HepG2 (cell line): ENCODE data around the gene DBN1. TPM values are rescaled to one million over a fixed set of nuclear protein-coding genes. Genes with fewer than 3 reads are reported as not detected.

Experiments
- DNMT3B ChIP-seq: conservative IDR thresholded peaks from 2 replicates; pipeline ENCODE4 v1.6.1; 2016; ENCODE audit warnings: missing biosample characterization, control low read depth
- HMG20A ChIP-seq: IDR thresholded peaks from 2 replicates; pipeline ENCODE4 v1.6.1; 2016; ENCODE audit warnings: borderline replicate concordance
- MAZ ChIP-seq, 2 experiments: sonication (generic) in 1 of 2; formaldehyde crosslinking in 1 of 2; IDR thresholded peaks; 2 replicates each; pipeline versions ENCODE4 v1.5.0 to v1.6.1; 2012 to 2020; ENCODE audit warnings: low read depth in 2 of 2, mild to moderate bottlenecking in 2 of 2, borderline replicate concordance in 1 of 2, improper control_type of control experiment in 1 of 2, low read length in 1 of 2, missing genetic modification reagents in 1 of 2, moderate library complexity in 1 of 2
- NFE2 ChIP-seq: sonication (generic); formaldehyde crosslinking; IDR thresholded peaks from 2 replicates; pipeline ENCODE4 v1.4.0; 2020; ENCODE audit warnings: missing genetic modification reagents
- SIN3A ChIP-seq: IDR thresholded peaks from 2 replicates; pipeline ENCODE4 v1.6.1; 2011; ENCODE audit warnings: low read depth, mild to moderate bottlenecking, control low read depth, low read length, borderline replicate concordance
- SIX4 ChIP-seq: sonication (generic); formaldehyde crosslinking; IDR thresholded peaks from 2 replicates; pipeline ENCODE4 v1.4.0; 2020; ENCODE audit warnings: missing genetic modification reagents
- SSRP1 ChIP-seq: IDR thresholded peaks from 2 replicates; pipeline ENCODE4 v1.6.1; 2016; ENCODE audit warnings: control low read depth
- TOE1 ChIP-seq: sonication (generic); formaldehyde crosslinking; IDR thresholded peaks from 2 replicates; pipeline ENCODE4 v1.4.0; 2020; ENCODE audit warnings: mild to moderate bottlenecking, missing genetic modification reagents
- ZKSCAN1 ChIP-seq: fragments of 150-350 bp; IDR thresholded peaks from 2 replicates; pipeline ENCODE4 v1.6.1; 2014; ENCODE audit warnings: low read length
- ZNF281 ChIP-seq: sonication (generic); formaldehyde crosslinking; IDR thresholded peaks from 2 replicates; pipeline ENCODE4 v1.4.0; 2020; ENCODE audit warnings: missing genetic modification reagents, borderline replicate concordance
- ZNF557 ChIP-seq: sonication (generic); formaldehyde crosslinking; IDR thresholded peaks from 2 replicates; pipeline ENCODE4 v1.4.0; 2020; ENCODE audit warnings: missing genetic modification reagents
- ZNF574 ChIP-seq: sonication (generic); formaldehyde crosslinking; IDR thresholded peaks from 2 replicates; pipeline ENCODE4 v1.4.0; 2020; ENCODE audit warnings: missing genetic modification reagents
- ZNF674 ChIP-seq: sonication (generic); formaldehyde crosslinking; IDR thresholded peaks from 2 replicates; pipeline ENCODE4 v1.5.0; 2020; ENCODE audit warnings: low read depth, mild to moderate bottlenecking, missing genetic modification reagents
- ZNF687 ChIP-seq: sonication (generic); formaldehyde crosslinking; IDR thresholded peaks from 2 replicates; pipeline ENCODE4 v1.5.1; 2020; ENCODE audit warnings: mild to moderate bottlenecking, missing genetic modification reagents, moderate library complexity
- ZSCAN30 ChIP-seq: sonication (generic); formaldehyde crosslinking; IDR thresholded peaks from 2 replicates; pipeline ENCODE4 v1.5.0; 2020; ENCODE audit warnings: mild to moderate bottlenecking, missing genetic modification reagents
- polyA plus RNA-seq, 8 experiments: library from polyadenylated mRNA; depleted of rRNA in 3 of 8; stranded (reverse) in 7 of 8; unstranded in 1 of 8; fragments of >200 nt; fragmentation: Illumina TruSeq in 4 of 8; extraction: Trizol in 4 of 8; gene quantifications; 2 replicates each; pipeline versions ENCODE4 v1.2.1 to v1.2.3, GENCODE V29; 2011 to 2016; ENCODE audit warnings: low read depth in 4 of 8, missing spikeins in 1 of 8, mixed read lengths in 1 of 8; ENCODE audit not compliant: insufficient read depth in 1 of 8
- total RNA-seq, 5 experiments: library from RNA; depleted of rRNA; stranded (reverse); fragments of >200 nt; fragmentation: Illumina TruSeq; extraction: Trizol; gene quantifications; 2 replicates each; pipeline ENCODE4 v1.2.3, GENCODE V29; 2016; ENCODE audit warnings: low read depth in 1 of 5
- TF ChIP-seq, protein P1 (sequence below): sonication (generic); formaldehyde crosslinking; IDR thresholded peaks from 2 replicates; pipeline ENCODE4 v1.9.0; 2022; ENCODE audit warnings: missing genetic modification reagents, mild to moderate bottlenecking, borderline replicate concordance
- TF ChIP-seq, protein P2 (sequence below): sonication (generic); formaldehyde crosslinking; IDR thresholded peaks from 2 replicates; pipeline ENCODE4 v1.4.0; 2020; ENCODE audit warnings: mild to moderate bottlenecking, missing genetic modification reagents

DBN1 gene
- total and polyA plus RNA-seq, 2 of the 13 experiments (the other 11 are each of a cell fraction or from before 2014, with no cell fraction given) = 27.0 to 37.3 TPM

GRCh38 chr5:177496727-177497291 is 23.4 kb upstream of the DBN1 start (continued):
- TF ChIP-seq ZNF574 (CRISPR knock-in tag) = 0 out of 2 replicates have a peak, but pooled peaks have one; percentile 14
- TF ChIP-seq MAZ (IDR thresholded peaks at IDR 0.05; ENCODE audit: borderline replicate concordance, low read depth, low read length) = peak; percentile 76
- no peak for TF ChIP-seq MAZ (CRISPR knock-in tag; IDR thresholded peaks at IDR 0.05; ENCODE audit: low read depth)
- TF ChIP-seq ZKSCAN1 = no peak
- TF ChIP-seq TOE1 (CRISPR knock-in tag) = no peak
- TF ChIP-seq SIX4 (CRISPR knock-in tag) = peak; percentile 93
- 0 out of 2 replicates have a peak, but pooled peaks have one; percentile 58 for TF ChIP-seq ZNF281 (CRISPR knock-in tag)
- 0 out of 2 replicates have a peak, but pooled peaks have one; percentile 13 for TF ChIP-seq NFE2 (CRISPR knock-in tag)
- TF ChIP-seq ZNF687 (CRISPR knock-in tag) = peak; percentile 56
- TF ChIP-seq, protein P1, sequence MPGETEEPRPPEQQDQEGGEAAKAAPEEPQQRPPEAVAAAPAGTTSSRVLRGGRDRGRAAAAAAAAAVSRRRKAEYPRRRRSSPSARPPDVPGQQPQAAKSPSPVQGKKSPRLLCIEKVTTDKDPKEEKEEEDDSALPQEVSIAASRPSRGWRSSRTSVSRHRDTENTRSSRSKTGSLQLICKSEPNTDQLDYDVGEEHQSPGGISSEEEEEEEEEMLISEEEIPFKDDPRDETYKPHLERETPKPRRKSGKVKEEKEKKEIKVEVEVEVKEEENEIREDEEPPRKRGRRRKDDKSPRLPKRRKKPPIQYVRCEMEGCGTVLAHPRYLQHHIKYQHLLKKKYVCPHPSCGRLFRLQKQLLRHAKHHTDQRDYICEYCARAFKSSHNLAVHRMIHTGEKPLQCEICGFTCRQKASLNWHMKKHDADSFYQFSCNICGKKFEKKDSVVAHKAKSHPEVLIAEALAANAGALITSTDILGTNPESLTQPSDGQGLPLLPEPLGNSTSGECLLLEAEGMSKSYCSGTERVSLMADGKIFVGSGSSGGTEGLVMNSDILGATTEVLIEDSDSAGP (CRISPR knock-in tag) = no peak
- no peak for TF ChIP-seq ZSCAN30 (CRISPR knock-in tag)
- TF ChIP-seq SSRP1 (CRISPR knock-in tag) = no peak
- TF ChIP-seq SIN3A = 0 out of 2 replicates have a peak, but pooled peaks have one; percentile 51
- TF ChIP-seq DNMT3B = no peak
- TF ChIP-seq ZNF674 (CRISPR knock-in tag) = no peak
- no peak for TF ChIP-seq ZNF557 (CRISPR knock-in tag)
- TF ChIP-seq, protein P2, sequence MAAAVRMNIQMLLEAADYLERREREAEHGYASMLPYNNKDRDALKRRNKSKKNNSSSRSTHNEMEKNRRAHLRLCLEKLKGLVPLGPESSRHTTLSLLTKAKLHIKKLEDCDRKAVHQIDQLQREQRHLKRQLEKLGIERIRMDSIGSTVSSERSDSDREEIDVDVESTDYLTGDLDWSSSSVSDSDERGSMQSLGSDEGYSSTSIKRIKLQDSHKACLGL (CRISPR knock-in tag) = no peak
- TF ChIP-seq HMG20A (CRISPR knock-in tag) = no peak; the same call in 1 of the 2 replicates
